AG10803 (cell line): Measurements from ENCODE around the gene CST3.

Experiments used
- DNase-seq: peaks from one replicate; pipeline ENCODE4 v3.0.0; 2010; ENCODE audit warnings: low read depth
- H3K4me3 ChIP-seq: 2 replicates; pipeline ENCODE4 v1.5.1; 2011; ENCODE audit warnings: mild to moderate bottlenecking, low read length, control low read depth
- TF ChIP-seq, protein P1 (sequence below): conservative IDR thresholded peaks from 2 replicates; pipeline ENCODE4 v1.5.1; 2011; ENCODE audit warnings: mild to moderate bottlenecking, low read length, control low read depth, inconsistent platforms

CST3 gene

GRCh38 chr20:23644164-23644563 lies 6.4 kb upstream of the CST3 start:
- H3K4me3 ChIP-seq = no peak overlapping the region
- DNase-seq = no peak
- TF ChIP-seq, protein P1, sequence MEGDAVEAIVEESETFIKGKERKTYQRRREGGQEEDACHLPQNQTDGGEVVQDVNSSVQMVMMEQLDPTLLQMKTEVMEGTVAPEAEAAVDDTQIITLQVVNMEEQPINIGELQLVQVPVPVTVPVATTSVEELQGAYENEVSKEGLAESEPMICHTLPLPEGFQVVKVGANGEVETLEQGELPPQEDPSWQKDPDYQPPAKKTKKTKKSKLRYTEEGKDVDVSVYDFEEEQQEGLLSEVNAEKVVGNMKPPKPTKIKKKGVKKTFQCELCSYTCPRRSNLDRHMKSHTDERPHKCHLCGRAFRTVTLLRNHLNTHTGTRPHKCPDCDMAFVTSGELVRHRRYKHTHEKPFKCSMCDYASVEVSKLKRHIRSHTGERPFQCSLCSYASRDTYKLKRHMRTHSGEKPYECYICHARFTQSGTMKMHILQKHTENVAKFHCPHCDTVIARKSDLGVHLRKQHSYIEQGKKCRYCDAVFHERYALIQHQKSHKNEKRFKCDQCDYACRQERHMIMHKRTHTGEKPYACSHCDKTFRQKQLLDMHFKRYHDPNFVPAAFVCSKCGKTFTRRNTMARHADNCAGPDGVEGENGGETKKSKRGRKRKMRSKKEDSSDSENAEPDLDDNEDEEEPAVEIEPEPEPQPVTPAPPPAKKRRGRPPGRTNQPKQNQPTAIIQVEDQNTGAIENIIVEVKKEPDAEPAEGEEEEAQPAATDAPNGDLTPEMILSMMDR = no peak

DNA sequence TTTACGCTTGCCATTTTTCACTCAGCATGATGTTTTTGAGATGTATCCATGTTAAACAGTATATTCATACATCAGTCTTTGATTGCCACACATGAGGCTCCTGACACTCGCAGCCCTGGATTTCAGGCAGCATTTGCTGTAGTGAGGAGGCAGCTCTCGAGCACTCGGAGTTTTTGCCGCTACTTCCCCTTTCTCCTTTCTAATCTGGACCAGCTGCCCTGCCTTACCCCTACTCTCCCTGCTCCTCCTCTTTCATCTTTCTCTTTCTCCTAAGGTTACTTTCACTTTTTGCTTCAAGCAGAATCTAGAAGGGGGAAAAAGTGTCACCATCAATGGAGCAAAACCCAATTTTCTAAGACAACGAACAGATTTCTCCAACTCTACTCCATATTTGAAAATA lies 5.9 kb upstream of the CST3 start:
- TF ChIP-seq, protein P1 = no peak
- DNase-seq = no peak
- no peak overlapping the region for H3K4me3 ChIP-seq

GRCh38 chr20:23641936-23642751 lies 4.4 kb upstream of the CST3 start:
- TF ChIP-seq, protein P1 = no peak
- peak; percentile 85 for DNase-seq

DNA sequence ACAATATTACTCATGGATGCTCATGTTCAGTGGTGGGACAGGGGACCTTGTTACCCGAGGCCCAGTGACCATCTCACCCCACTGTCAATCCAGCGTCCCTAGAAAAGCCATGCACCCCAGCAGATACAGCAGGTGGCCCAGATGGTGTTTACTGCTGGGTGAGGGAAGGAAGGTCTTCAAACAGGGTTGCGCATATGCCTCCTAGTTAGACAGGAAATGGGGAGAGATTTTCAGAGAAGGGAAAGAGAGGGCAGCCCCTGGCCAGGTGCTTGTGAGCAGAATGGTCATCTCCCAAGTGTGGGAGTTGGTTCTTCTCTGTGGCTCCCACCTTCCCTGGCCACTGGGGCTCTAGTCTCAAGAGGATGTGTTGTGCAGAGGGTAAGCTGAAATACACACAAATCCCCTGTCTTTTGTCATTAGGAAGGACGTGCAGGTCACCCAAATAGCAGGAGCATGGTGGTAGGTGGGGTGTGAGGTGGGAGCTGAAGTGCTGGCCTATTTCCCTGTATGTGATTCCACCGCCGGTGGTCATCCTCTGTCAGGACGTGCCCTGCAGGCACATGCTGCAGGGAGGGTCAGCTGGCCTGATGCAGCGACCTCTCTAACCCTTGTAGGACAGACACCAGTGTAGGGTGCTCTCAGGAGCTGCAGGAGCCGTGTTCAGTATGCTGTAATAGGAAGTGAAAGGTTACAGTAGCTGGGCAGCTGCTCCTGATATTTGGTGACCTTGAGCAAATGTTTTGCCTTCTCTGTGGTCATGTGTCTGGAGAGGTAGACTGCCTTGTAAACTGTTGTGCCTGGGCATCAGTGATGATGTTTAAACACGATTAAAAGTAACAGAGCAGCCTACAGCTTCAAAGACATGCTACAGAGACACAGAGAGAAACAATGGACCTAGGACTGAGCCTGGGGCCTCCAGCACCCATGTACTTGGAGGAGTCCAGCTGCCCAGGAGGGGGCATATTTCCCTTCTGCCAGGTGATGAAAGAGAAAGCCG lies 3.2 kb upstream of the CST3 start:
- TF ChIP-seq, protein P1 = no peak
- H3K4me3 ChIP-seq = no peak overlapping the region
- DNase-seq = no peak

More at GRCh38 chr20:23641936-23642751, 4.4 kb upstream of the CST3 start:
- H3K4me3 ChIP-seq = no peak overlapping the region

DNA sequence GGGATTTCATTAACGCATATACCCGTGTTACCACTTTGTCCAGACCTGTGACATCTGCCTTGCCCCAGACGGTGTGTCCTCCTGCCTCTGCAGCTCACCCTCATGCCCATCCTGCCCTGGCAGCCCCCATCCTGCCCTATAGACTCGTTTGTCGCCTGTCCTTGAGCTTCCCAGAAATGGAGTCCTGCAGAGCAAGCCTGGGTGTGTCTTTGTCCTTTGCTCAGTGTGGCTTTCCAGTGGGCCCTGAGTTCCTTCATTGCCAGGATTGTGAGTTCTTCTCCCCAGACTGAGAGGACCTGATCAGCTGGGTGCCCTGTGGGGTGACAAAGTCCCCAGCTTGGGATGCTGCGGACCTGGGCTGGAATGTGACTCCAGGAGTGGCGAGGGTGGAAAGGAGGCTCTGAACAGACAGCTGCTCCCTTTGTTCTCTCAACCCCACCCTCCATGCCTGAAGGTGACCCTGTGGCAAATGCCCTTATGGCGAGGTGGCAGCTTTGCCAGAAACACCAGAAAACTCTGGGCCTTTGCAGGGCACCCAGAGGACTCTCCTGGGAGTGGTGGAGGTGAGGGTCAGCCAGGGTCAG lies 2.4 kb upstream of the CST3 start:
- H3K4me3 ChIP-seq = no peak overlapping the region
- TF ChIP-seq, protein P1 = no peak
- no peak for DNase-seq

- no peak for DNase-seq
- no peak overlapping the region for H3K4me3 ChIP-seq
- TF ChIP-seq, protein P1 = no peak
These were observed 1.8 kb upstream of the CST3 start for GRCh38 chr20:23639490-23639958.
